Naive thymus-derived CD4-positive, alpha-beta T cell (primary cell): ENCODE results near the gene CDKAL1. TPM values are rescaled to one million over a fixed set of nuclear protein-coding genes. Genes with fewer than 3 reads are reported as not detected.
A peak's percentile ranks its signal among the peaks of the same experiment; 100 is the strongest.

ENCODE experiments used
- ATAC-seq: fragments of 150-1000 bp; cut with Tn5 transposase; 2 replicates; pipeline ENCODE4 v1.10.0; 2021; ENCODE audit warnings: mild to moderate bottlenecking, moderate library complexity
- CTCF ChIA-PET: fragments of 350-600 bp; sonication (Branson Sonifier 250); formaldehyde crosslinking; loops from one replicate; lab custom pipeline; 2021; ENCODE audit warnings: antibody characterized with exemption; lab: Charles Lee
- POLR2A ChIA-PET: fragments of 350-600 bp; sonication (Branson Sonifier 250); formaldehyde crosslinking; loops from one replicate; lab custom pipeline; 2021; ENCODE audit warnings: antibody characterized with exemption, inconsistent platforms; lab: Charles Lee
- DNase-seq, 9 donors: peaks; one replicate each; pipeline versions ENCODE4 v3.0.0 to v3.0.0-alpha.2; 2020 to 2022; ENCODE audit warnings: mixed read lengths in 1 of 9
- H3K27ac ChIP-seq: one replicate; pipeline ENCODE4 v1.7.0; 2013; ENCODE audit warnings: mild to moderate bottlenecking, low read depth, low read length, moderate library complexity
- H3K27me3 ChIP-seq, 2 donors: one replicate each; pipeline ENCODE4 v1.7.0; 2013; ENCODE audit warnings: low read length in 2 of 2, mild to moderate bottlenecking in 2 of 2, moderate library complexity in 2 of 2; ENCODE audit not compliant: control insufficient read depth in 2 of 2, insufficient read depth in 2 of 2
- H3K36me3 ChIP-seq, 3 experiments: 1 replicate in 2 of 3; 2 replicates in 1 of 3; pipeline ENCODE4 v1.7.0; 2013; ENCODE audit warnings: low read length in 3 of 3, mild to moderate bottlenecking in 3 of 3, moderate library complexity in 1 of 3; ENCODE audit not compliant: insufficient read depth in 3 of 3, control insufficient read depth in 2 of 3
- H3K4me1 ChIP-seq, 2 donors: one replicate each; pipeline ENCODE4 v1.7.0; 2013; ENCODE audit warnings: low read length in 2 of 2, mild to moderate bottlenecking in 2 of 2, moderate library complexity in 1 of 2; ENCODE audit not compliant: control insufficient read depth in 2 of 2, insufficient read depth in 2 of 2
- H3K4me3 ChIP-seq: 2 replicates; pipeline ENCODE4 v1.7.0; 2013; ENCODE audit warnings: mild to moderate bottlenecking, low read length
- H3K9me3 ChIP-seq, 3 experiments: 1 replicate in 2 of 3; 2 replicates in 1 of 3; pipeline ENCODE4 v1.7.0; 2013; ENCODE audit warnings: low read length in 3 of 3; ENCODE audit not compliant: control insufficient read depth in 2 of 3
- H3K27ac Mint-ChIP-seq, 9 donors: one replicate each; pipeline ENCODE4 v1.8.0; 2020 to 2022; ENCODE audit warnings: mixed read lengths in 9 of 9, mild to moderate bottlenecking in 8 of 9, moderate library complexity in 5 of 9, inconsistent platforms in 2 of 9
- H3K27me3 Mint-ChIP-seq, 5 donors: one replicate each; pipeline ENCODE4 v1.8.0; 2021 to 2022; ENCODE audit warnings: mixed read lengths in 5 of 5, mild to moderate bottlenecking in 1 of 5
- H3K36me3 Mint-ChIP-seq, 5 donors: one replicate each; pipeline ENCODE4 v1.8.0; 2020 to 2022; ENCODE audit warnings: mixed read lengths in 5 of 5, mild to moderate bottlenecking in 3 of 5, inconsistent platforms in 1 of 5
- H3K4me1 Mint-ChIP-seq, 7 donors: one replicate each; pipeline ENCODE4 v1.8.0; 2020 to 2022; ENCODE audit warnings: mixed read lengths in 7 of 7, mild to moderate bottlenecking in 3 of 7, inconsistent platforms in 1 of 7
- H3K4me3 Mint-ChIP-seq, 10 donors: one replicate each; pipeline ENCODE4 v1.8.0; 2020 to 2022; ENCODE audit warnings: mild to moderate bottlenecking in 10 of 10, mixed read lengths in 10 of 10, moderate library complexity in 6 of 10, inconsistent platforms in 2 of 10
- H3K9me3 Mint-ChIP-seq, 11 donors: one replicate each; pipeline ENCODE4 v1.8.0; 2020 to 2022; ENCODE audit warnings: mixed read lengths in 11 of 11, mild to moderate bottlenecking in 4 of 11, inconsistent platforms in 1 of 11, moderate library complexity in 1 of 11
- intact Hi-C, 2 donors: fragments of 100-400 bp; cut with micrococcal nuclease; formaldehyde crosslinking; loops; one replicate each; pipeline ENCODE4 v1.15.1; 2023
- polyA plus RNA-seq, 2 donors: library from polyadenylated mRNA; unstranded; fragments of 300-500 nt; fragmentation: Illumina TruSeq; gene quantifications; one replicate each; pipeline ENCODE4 v1.2.3, GENCODE V29; 2021
- total RNA-seq, 6 experiments: library from RNA in 5 of 6; stranded (reverse) in 5 of 6; gene quantifications; 1 replicate in 5 of 6; 2 replicates in 1 of 6; pipeline ENCODE4 v1.2.3 and lab custom pipeline; 2021 to 2026

The CDKAL1 gene
- total and polyA plus RNA-seq, 7 experiments from 2014 or later: 23.6 to 35.8 (median 29.8) TPM

DNA sequence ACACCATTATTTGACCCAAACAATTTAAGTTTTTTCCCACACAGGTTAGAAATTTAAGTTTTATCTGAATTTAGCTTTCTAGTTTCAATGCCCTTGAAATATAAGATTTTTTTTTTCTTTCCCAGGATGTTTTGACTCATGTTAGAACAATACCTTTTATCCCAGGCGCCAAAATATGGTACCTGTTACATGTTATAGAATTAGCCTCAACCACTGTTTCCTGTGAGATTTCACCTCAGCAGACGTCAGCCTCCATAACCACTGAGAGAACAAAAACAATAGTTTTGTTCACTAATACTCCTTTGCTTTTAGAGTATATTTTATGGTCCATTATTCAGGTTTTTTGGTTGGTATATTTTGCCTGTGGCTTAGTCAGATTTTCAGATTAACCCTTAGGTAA is 302.9 kb downstream of the CDKAL1 start:
- H3K27me3 ChIP-seq: no peaks in the 10 kb centered on the region
- no peaks in the 10 kb centered on the region for H3K27me3 Mint-ChIP-seq
- peaks cover 24 to 64% (median 54%) of the 10 kb centered on the region in 7 donors for H3K4me1 Mint-ChIP-seq
- peak overlapping the region in 7 of 9 donors; percentile 16 to 89 (median 46) for H3K27ac Mint-ChIP-seq
- H3K4me3 Mint-ChIP-seq: peak overlapping the region in 6 of 10 donors; percentile 2 to 58 (median 7)
- peaks cover 0 to 5% (median 0%) of the 10 kb centered on the region in 11 donors for H3K9me3 Mint-ChIP-seq
- H3K4me1 ChIP-seq: peaks cover 0 to 10% of the 10 kb centered on the region in 2 donors
- POLR2A ChIA-PET: no interaction called here
- ATAC-seq: peak; percentile 73
- H3K4me3 ChIP-seq: no peak overlapping the region
- peak in 6 of 9 donors; percentile 24 to 52 (median 39) for DNase-seq
- CTCF ChIA-PET: no interaction called here
- H3K36me3 ChIP-seq: no peaks in the 10 kb centered on the region
- no peak overlapping the region for H3K27ac ChIP-seq
- H3K36me3 Mint-ChIP-seq: peaks cover 0 to 33% (median 19%) of the 10 kb centered on the region in 5 donors
- no peaks in the 10 kb centered on the region for H3K9me3 ChIP-seq
- intact Hi-C loops: no loop called here

DNA sequence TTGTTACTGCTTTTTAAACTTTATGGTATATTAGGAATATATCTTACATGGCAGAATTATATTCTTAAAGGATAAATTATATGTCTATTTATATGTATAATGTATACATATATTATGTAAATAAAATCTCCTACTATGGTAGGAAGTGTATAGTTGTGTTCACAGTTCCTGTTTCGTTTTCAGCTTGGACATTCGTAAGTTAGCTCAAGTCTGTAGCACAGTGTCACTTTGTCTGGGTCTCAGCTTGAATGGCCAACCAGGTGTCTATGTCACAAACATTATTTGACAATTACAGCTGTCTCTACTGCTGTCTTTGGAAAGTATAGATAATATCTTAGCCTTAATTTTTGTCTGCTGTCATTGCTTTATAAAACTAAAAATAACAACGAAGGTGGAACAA is 303.9 kb downstream of the CDKAL1 start:
- Mint-ChIP-seq H3K4me3 (no peak overlapping the region), H3K36me3 (peaks cover 0 to 33% (median 21%) of the 10 kb centered on the region in 5 donors), H3K27me3 (no peaks in the 10 kb centered on the region), H3K27ac (no peak overlapping the region), H3K9me3 (peaks cover 0 to 5% (median 0%) of the 10 kb centered on the region in 11 donors), H3K4me1 (peaks cover 24 to 58% (median 50%) of the 10 kb centered on the region in 7 donors)
- Histone ChIP-seq H3K27ac (no peak overlapping the region), H3K9me3 (no peaks in the 10 kb centered on the region), H3K36me3 (no peaks in the 10 kb centered on the region), H3K27me3 (no peaks in the 10 kb centered on the region), H3K4me1 (peaks cover 0 to 10% of the 10 kb centered on the region in 2 donors), H3K4me3 (no peak overlapping the region)
- ChIA-PET POLR2A (no interaction called here), CTCF (no interaction called here)
- DNase-seq (no peak), ATAC-seq (no peak)
- intact Hi-C loops: no loop called here

DNA sequence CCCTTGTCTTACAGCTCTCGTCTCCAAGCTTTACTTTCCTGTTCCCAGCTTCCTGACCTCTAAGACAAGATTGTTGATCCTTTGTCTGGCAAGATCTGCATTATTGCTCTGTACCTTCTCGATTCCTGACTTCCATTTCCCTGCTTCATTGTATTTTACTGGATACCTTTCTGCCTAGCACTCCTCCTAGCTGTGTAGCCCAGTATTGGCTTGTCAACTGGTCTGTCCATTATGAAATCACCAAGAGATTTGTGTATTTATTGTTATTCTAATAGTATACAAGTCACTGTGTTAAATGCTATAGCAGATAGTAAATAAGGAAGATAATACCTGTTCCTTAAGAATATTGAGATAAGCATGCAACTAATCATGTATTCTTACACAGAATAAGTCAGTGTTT is 305.4 kb downstream of the CDKAL1 start:
- Histone ChIP-seq H3K4me1 (peaks cover 0 to 7% of the 10 kb centered on the region in 2 donors), H3K4me3 (no peak overlapping the region), H3K9me3 (no peaks in the 10 kb centered on the region), H3K27ac (no peak overlapping the region), H3K36me3 (no peaks in the 10 kb centered on the region), H3K27me3 (no peaks in the 10 kb centered on the region)
- Mint-ChIP-seq H3K27ac (peak overlapping the region in 1 of 9 donors; percentile 0), H3K4me3 (no peak overlapping the region), H3K36me3 (peaks cover 5 to 43% (median 29%) of the 10 kb centered on the region in 5 donors), H3K9me3 (peaks cover 0 to 5% (median 0%) of the 10 kb centered on the region in 11 donors), H3K4me1 (peaks cover 20 to 43% (median 37%) of the 10 kb centered on the region in 7 donors), H3K27me3 (no peaks in the 10 kb centered on the region)
- DNase-seq: no peak
- ChIA-PET CTCF (no interaction called here), POLR2A (interaction anchor here (1.3 kb wide), 1 partner anchor 15 kb away, joined by 3 read pairs; no protein-coding TSS in a partner anchor)
- no peak for ATAC-seq
- intact Hi-C loops: no loop called here

DNA sequence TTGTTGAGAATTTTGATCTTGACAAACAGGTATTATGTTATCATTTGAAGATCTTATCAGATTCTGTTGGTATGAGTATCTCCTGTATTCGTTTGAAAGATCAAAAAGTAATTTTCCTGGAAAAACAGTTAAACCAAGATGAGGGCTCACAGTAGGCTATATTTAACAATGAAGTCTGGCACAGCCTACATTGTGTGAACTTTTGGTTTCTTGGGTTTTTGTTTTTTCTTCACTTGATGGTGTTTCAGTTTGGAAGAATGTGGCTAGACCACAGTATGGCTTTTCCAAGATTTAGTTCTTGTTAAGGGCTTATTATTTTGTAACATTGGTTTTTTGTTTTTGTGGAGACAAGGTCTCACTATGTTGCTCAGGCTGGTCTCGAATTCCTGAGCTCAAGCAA is 306.4 kb downstream of the CDKAL1 start:
- no peak overlapping the region for H3K27ac ChIP-seq
- H3K27me3 Mint-ChIP-seq: no peaks in the 10 kb centered on the region
- no peak overlapping the region for H3K4me3 Mint-ChIP-seq
- H3K9me3 ChIP-seq: no peaks in the 10 kb centered on the region
- no peaks in the 10 kb centered on the region for H3K36me3 ChIP-seq
- ChIA-PET CTCF (no interaction called here), POLR2A (no interaction called here)
- H3K36me3 Mint-ChIP-seq: peaks cover 5 to 37% (median 24%) of the 10 kb centered on the region in 5 donors
- intact Hi-C loops: no loop called here
- no peak for ATAC-seq
- no peak overlapping the region for H3K27ac Mint-ChIP-seq
- H3K4me1 ChIP-seq: peaks cover 0 to 7% of the 10 kb centered on the region in 2 donors
- H3K4me3 ChIP-seq: no peak overlapping the region
- H3K4me1 Mint-ChIP-seq: peaks cover 16 to 34% (median 33%) of the 10 kb centered on the region in 7 donors
- DNase-seq: no peak
- H3K27me3 ChIP-seq: no peaks in the 10 kb centered on the region
- H3K9me3 Mint-ChIP-seq: peaks cover 0 to 5% (median 0%) of the 10 kb centered on the region in 11 donors

DNA sequence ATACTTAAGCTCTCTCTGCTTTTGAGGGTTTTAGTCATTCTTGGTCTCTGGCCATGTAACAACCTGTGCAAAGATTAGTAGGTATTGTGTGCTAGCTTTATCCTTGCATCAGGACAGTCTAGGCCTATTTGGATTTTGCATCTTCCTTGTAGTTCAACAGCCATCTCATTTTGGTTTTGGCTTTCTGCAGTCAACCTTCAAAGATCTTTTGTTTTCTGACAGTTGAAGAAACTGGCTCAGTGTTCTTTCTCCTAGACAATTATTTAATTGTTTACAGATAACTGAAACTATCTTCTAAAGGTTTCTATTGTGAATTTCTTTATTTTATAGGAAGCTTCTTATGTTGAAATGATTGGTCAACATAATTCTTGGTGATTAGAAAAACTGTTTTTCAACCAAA is 307.5 kb downstream of the CDKAL1 start:
- ChIA-PET CTCF (no interaction called here), POLR2A (interaction anchor here (0.7 kb wide), 1 partner anchor 348 kb away, joined by 3 read pairs; no protein-coding TSS in a partner anchor)
- no peaks in the 10 kb centered on the region for H3K9me3 ChIP-seq

DNA sequence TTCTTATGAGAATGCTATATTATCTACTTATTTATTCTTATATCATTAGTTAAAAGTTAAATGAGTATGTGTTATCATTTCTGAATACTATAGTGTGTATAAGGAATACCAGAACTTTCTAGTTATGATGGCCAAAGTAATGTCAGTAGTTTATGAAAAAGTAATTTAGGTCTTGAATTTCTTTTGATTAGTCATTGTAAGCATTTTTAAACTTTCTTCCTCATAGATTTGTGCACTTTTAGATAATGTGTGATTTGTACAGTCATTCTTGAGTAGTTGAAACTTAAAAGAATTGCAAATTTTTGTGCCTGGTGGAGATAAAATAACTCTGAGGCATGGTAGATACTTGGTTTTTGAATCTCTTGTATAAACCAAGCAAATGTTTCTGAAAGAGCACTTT is 311.3 kb downstream of the CDKAL1 start:
- ATAC-seq: no peak
- Mint-ChIP-seq H3K36me3 (peaks cover 5 to 40% (median 33%) of the 10 kb centered on the region in 5 donors), H3K9me3 (peaks cover 0 to 2% (median 0%) of the 10 kb centered on the region in 11 donors), H3K4me3 (no peak overlapping the region), H3K27me3 (no peaks in the 10 kb centered on the region), H3K4me1 (peaks cover 0 to 18% (median 2%) of the 10 kb centered on the region in 7 donors), H3K27ac (peak overlapping the region in 1 of 9 donors; percentile 10)
- H3K27ac ChIP-seq: no peak overlapping the region
- DNase-seq: no peak
- intact Hi-C loops: no loop called here
- POLR2A ChIA-PET: no interaction called here
- no peaks in the 10 kb centered on the region for H3K4me1 ChIP-seq
- CTCF ChIA-PET: no interaction called here
- no peaks in the 10 kb centered on the region for H3K9me3 ChIP-seq
- H3K36me3 ChIP-seq: no peaks in the 10 kb centered on the region
- H3K27me3 ChIP-seq: no peaks in the 10 kb centered on the region
- no peak overlapping the region for H3K4me3 ChIP-seq

More for the DNA sequence above, 307.5 kb downstream of the CDKAL1 start:
- no peak overlapping the region for H3K4me3 ChIP-seq
- no peak overlapping the region for H3K27ac ChIP-seq
- no peak overlapping the region for H3K27ac Mint-ChIP-seq
- intact Hi-C loops: no loop called here
- no peak overlapping the region for H3K4me3 Mint-ChIP-seq
- peaks cover 0 to 3% of the 10 kb centered on the region in 2 donors for H3K4me1 ChIP-seq
- H3K27me3 Mint-ChIP-seq: no peaks in the 10 kb centered on the region
- DNase-seq (no peak), ATAC-seq (no peak)
- H3K36me3 Mint-ChIP-seq: peaks cover 5 to 38% (median 26%) of the 10 kb centered on the region in 5 donors
- no peaks in the 10 kb centered on the region for H3K36me3 ChIP-seq
- H3K27me3 ChIP-seq: no peaks in the 10 kb centered on the region
- peaks cover 15 to 35% (median 21%) of the 10 kb centered on the region in 7 donors for H3K4me1 Mint-ChIP-seq
- H3K9me3 Mint-ChIP-seq: peaks cover 0 to 5% (median 0%) of the 10 kb centered on the region in 11 donors

DNA sequence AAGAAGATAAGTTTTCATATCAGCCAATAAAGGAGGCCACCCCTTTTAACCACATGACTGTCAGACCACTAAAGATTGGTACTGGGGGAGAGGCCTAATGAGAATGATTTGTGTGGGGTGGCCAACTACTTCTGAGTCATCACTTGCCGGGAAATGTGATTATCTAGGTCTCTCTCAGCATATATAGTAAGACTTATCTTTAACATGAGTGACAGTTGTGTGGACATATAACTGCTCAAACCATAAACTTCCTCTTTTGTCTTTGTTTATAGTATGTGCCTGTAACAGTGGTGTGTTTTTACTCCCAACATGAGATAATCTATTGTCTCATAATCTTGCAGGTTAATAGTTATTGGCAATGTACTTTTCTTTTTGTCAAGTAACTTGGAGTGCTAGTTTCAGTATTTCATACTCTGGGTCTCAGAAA is 312.4 kb downstream of the CDKAL1 start:
- intact Hi-C loops: no loop called here
- H3K4me1 ChIP-seq: no peaks in the 10 kb centered on the region
- Mint-ChIP-seq H3K9me3 (peaks cover 0 to 2% (median 0%) of the 10 kb centered on the region in 11 donors), H3K36me3 (peaks cover 5 to 43% (median 40%) of the 10 kb centered on the region in 5 donors), H3K4me3 (peak overlapping the region in 1 of 10 donors; percentile 16), H3K4me1 (peaks cover 0 to 18% (median 2%) of the 10 kb centered on the region in 7 donors), H3K27me3 (no peaks in the 10 kb centered on the region), H3K27ac (no peak overlapping the region)
- POLR2A ChIA-PET: no interaction called here
- no peak overlapping the region for H3K27ac ChIP-seq
- ATAC-seq (peak; percentile 41), DNase-seq (no peak)
- no peaks in the 10 kb centered on the region for H3K36me3 ChIP-seq
- CTCF ChIA-PET: no interaction called here
- no peak overlapping the region for H3K4me3 ChIP-seq
- H3K9me3 ChIP-seq: no peaks in the 10 kb centered on the region
- H3K27me3 ChIP-seq: no peaks in the 10 kb centered on the region
